Endothelial cell of hepatic sinusoid (primary cell): ENCODE measurements around the gene PCBP4.

Experiments
- in situ Hi-C: cut with HindIII; loops from 2 replicates; pipeline ENCODE4 v1.10.0; 2017; ENCODE audit warnings: low sequenced_read_pairs

Gene PCBP4

GRCh38 chr3:51942603-51943450, 24.4 kb downstream of the PCBP4 start:
- in situ Hi-C loops, result loop anchor here (10.0 kb wide), 1 partner anchor 52 kb away; the partner anchor contains the start of gene RPL29

GRCh38 chr3:51941798-51942602, 25.3 kb downstream of the PCBP4 start, which contains the start of the genes PARP3 and RRP9:
Gene PARP3, plus strand, starts transcription at chr3:51942363. Its CDS starts 993 bp downstream, at chr3:51943356.
Gene RRP9, minus strand, starts transcription at chr3:51941904. Its CDS starts 37 bp downstream, at chr3:51941867.
- in situ Hi-C loops, result loop anchor here (10.0 kb wide), 1 partner anchor 53 kb away; the partner anchor contains the start of gene RPL29

DNA sequence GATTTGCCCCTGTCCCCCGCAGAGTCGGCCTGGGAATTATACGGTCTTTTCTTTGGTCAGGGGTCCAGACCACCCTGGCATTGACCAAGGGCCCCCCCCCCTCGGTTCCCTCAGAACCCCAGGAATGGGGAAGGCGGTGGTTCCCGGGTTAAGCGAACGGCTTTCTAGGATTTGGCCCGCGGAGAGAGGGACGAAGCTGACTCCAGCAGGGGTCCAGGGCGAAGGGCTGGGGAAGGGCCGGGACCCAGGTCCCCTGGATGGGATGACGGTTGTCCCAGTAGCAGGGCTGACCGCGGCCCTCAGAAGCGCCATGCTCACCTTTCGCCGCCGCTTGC, 25.8 kb downstream of the PCBP4 start:
- in situ Hi-C loops, result loop anchor here (10.0 kb wide), 1 partner anchor 53 kb away; the partner anchor contains the start of gene RPL29

DNA sequence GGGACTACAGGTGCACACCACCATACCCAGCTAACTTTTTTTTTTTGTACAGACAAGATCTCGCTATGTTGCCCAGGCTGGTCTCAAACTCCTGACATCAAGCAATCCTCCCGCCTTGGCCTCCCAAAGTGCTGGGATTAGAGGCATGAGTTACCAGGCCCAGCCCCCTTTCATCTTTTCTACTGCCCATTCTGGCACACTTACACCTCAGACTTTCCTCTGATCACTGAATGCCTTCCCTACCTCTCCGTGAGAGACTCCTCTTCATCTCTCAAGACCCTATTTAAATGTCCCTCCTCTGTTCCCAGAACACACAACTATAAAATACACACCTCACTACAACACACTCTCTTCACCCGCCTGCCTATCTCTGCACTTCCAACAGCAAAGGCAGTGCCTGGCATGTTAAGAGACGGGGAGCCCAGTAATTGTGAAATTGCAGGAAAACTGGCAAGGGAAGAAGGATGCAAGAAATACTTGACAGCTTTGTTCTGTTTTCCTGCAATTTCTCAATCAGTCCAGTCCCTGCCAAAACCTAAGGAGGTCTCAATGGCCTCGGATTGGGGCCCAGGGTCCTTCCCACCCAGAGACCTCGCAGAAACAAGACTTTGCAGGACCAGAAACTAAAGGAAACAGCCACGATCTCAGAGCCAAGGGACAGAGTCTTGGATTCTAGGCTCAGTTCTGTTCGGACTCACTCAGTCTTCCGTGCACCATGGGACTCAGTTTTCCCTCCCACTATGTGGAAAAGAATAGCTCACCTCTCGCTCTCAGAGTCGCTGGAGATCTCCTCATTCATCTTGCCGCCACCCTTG, 26.4 kb downstream of the PCBP4 start:
- in situ Hi-C loops, result loop anchor here (10.0 kb wide), 1 partner anchor 54 kb away; the partner anchor contains the start of gene RPL29

GRCh38 chr3:51938780-51939425, 28.4 kb downstream of the PCBP4 start:
- in situ Hi-C loops, result no loop called here

DNA sequence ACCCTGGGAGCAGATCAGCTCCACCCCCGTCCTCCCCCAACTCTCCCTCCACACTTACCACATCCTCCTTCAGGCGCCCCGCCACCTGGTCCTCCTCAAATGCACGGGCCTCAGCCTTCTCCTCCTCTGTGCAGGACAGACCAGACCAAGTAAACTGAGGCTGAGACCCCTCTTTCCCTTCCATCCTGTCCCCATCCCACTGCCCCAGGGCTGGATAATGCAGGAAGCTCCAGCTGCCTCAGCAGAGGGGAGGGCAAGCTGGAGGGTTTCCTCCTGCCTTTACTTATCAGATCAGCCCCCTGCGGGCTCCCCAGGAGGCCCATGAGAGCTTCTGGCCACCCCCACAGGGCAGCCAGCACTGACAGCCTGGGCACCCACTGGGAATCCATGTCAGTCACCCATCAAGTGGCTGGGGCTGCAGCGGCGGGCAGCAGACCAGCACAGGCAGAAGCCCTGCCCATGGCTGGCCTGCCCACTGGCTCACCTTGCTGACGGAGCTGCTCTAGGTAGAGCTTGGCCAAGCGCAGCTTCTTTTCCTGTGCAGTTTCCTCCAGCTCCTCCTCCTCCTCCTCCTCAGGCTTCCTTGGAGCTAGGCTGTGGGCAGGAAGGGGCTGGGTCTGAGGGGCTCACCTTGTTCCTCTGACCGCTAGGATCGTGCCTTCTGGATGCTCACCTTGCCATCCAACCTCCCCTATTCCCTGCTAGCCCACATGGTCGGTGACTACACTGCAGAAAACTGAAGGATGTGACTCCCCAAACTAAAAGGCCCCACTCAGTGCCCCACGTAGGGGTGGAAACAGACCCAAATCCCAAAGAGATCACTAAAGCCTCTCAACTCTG, 29.4 kb downstream of the PCBP4 start:
- in situ Hi-C loops, result no loop called here

DNA sequence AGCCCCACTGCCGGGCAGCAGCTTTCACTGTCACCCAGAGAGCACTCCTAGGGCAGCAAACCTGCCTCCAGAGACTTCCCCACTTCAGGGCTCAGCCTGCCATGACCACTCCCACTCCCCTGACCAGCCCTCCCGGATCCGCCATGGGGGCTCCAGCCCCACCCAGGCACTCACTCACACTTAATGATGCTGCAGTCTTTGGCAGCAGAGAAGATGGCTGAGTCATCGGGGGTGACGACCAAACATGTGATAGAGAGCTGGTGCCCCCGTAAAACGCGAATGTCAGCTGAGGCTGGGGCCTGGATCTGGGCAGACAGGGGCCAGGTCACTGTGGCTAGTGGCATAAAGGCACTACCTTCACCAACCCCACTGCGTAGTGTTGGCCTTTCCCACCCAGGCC, 30.2 kb downstream of the PCBP4 start:
- in situ Hi-C loops, result no loop called here

GRCh38 chr3:51935886-51936755, 31.1 kb downstream of the PCBP4 start:
- in situ Hi-C loops, result no loop called here

DNA sequence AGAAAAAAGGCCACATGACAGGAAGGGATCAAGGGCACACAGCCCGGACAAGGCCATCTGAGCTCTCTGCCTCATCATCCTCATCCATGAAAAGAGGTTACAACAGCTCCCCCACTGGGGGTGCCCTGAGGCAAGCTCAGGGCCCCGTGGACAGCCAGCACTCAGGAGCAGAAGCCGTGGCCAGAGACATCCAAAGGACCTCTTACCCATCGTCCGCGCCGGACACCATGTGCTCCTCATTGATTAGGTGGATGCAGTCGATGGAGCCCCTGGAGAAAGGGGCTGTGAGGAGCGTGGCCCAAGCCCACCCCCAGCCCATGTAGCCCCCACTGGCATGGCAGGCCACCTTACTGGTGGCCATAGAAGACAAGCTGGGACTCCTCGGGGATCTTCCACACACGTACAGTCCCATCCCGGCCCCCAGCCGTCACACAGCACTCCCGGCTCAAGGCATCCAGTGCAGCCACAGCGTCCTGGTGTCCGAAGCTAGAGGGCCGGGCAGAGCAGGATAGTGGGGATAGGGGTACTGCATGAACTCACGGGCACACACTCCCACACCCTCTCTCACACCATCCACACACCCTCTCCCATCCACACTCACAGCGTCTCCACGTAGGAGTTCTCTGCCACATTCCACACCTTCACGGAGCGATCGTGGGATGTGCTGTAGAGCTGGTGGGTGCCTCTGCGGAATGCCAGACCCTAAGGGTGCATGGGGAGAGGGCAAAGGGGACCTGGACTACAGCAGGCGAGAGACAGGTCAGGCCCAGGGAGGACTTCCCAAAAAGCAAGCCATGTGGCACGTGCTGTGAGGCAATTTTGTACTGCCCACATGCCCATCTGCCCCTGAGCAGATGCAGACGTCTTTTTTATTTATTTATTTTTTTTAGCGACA, 32.0 kb downstream of the PCBP4 start:
- in situ Hi-C loops, result no loop called here

DNA sequence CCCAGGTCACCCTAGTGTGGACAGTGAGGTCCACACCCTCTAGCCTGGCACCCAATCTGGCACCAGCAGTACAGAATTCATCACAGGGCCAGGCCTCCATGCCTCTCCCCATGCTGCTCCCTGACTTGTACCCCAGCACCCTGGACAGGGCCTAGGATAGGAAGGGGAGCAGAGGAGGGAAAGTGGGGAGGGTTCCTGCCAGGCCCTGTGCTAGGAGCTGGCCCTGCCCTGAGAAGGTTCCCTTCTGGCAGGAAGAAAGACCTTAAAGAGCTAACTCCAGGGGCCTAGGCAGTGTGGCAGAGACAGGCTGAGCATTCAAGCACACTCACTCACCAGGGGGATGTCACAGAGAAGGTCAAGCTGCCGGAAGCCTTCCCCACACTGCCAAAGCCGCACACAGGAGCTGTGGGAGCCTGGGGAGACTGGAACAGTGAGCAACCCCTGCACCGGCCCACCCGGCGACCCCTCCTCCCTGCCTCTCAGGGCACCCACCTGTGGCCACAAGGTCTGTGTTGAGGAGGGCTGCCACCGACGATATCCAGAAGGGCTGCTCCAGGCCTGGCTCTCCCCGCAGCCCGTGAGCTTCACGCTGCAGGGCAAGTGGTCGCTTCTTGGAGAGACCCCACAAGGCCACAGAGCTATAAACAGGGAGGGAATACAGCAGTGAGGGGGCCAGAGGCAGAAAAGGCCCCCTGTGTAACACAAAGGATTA, 33.0 kb downstream of the PCBP4 start:
- in situ Hi-C loops, result no loop called here

DNA sequence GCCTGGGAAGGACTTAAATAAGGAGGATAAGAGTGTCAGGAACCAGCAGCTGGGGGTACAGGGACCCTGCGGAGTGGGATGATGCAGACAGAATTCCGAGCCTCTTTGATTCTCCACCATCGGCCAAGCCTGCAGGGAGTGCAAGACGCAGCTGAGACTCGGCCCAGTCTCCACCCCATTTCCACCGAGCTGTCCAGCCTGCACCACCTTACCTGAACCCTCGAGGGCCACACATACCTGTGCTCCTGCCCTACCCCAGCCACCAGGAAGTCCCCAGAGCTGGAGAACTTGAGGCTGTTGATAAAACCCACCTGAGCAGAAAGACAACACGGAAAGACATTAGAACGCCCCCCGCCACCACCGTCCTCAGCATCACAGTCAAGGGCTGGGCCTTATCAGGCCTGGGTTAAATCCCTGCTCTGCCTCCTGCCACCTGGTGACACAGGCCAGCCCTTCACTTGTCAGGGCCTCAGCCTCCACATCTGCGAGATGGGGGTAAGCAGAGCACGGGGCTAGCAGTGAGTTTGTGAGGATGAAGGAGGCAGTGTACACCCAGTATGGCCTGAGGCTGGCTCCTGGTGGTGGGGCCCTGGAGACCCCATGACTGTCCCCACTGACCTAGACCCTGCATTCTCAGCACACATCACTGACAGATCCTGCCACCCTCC, 33.6 kb downstream of the PCBP4 start:
- in situ Hi-C loops, result no loop called here

GRCh38 chr3:51932471-51933370, 34.5 kb downstream of the PCBP4 start:
- in situ Hi-C loops, result no loop called here

- in situ Hi-C loops, result no loop called here
Measured at GRCh38 chr3:51931756-51932155, 35.5 kb downstream of the PCBP4 start.

GRCh38 chr3:51930439-51930838, 36.8 kb downstream of the PCBP4 start:
- in situ Hi-C loops, result no loop called here

DNA sequence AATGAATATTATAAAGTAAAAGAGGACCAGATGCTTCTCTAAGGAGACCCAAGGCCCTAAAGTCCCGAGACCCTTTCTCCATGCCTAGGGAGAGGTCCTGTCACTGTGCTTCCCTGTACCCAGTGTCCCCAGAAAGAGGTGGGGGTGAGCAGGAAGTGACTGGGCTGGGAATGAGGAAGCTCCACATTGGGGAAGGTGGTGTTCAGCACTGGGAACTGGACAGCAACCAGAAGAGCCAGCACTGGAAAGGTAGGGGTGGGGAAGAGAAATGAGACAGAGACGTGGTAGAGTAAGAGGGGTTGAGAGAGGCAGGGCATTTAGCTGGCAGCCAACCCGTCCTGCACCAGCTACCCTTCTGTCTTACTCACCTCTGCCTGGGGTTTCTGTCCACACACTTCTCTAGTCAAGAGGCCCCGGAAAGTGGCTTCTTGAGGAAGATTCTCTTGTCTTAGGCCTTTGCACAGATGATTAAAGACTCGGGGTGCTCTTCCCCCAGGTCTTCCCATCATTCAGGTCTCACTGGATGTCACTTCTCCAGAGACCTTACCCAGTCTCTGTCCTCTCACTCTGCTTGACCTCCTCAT, 37.7 kb downstream of the PCBP4 start:
- in situ Hi-C loops, result no loop called here
